Stimulated activated CD4-positive, alpha-beta T cell treated with anti-CD3 and anti-CD28 coated beads, Interleukin-2, amount 100 ng/mL, for 4 hours (primary cell): ENCODE data around the gene C10orf105.

Source experiments
- DNase-seq: peaks from one replicate; pipeline ENCODE4 v3.0.0-alpha.2; 2020; ENCODE audit warnings: low read depth

Gene C10orf105, protein sequence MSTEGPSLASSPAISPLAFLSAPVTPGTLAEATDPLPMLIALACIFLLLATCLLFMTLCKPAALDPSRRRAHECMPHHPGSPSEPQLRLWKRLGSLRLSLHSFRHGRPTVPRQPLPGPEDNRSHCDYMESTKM

DNA sequence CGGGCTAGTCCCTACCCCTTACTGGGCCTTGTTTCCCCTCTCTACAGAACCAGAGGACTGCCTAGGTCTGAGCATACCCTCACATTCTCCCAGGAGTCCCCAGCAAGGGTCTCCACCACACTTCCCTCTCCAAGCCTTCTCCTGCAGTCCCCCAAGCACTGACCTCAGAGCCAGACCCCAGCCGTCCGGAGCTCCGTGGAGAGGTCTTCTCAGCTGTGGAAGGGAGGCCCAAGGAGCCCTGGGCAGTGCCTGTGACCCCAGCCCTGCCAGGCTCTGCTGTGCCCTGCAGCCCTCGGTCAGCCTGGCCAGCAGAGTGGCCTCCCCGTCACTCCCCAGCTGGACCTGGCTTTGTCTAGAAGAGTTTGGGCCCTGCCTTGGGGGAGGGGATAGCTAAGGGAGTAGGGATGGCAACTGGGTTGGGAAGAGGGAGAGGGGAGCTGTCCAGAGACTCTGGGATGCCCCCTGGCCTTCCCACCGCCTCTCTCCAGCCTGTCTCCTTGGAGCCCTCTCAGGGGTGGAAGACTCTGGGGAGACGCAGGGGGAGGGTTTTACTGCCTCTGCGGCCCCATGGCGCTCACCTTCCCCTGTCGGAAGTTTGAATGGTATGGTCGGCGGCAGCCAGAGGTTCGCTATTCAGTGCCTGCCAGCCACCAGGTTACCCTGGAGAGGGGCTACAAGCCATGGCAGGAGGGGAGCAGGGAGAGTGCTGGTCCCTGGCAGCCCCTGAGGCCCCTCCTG, at the start of gene C10orf105:
Gene C10orf105 (minus strand): TSS at position 315 of the 738 bp plus-strand sequence. CDS start 3,441 bp downstream, outside the sequence.
- no peak for DNase-seq

GRCh38 chr10:71767420-71768035, 48.0 kb upstream of the C10orf105 start:
- DNase-seq = no peak

- DNase-seq = no peak
Measured at GRCh38 chr10:71766717-71767419, 47.3 kb upstream of the C10orf105 start.

GRCh38 chr10:71765906-71766716, 46.5 kb upstream of the C10orf105 start:
- DNase-seq = no peak

DNA sequence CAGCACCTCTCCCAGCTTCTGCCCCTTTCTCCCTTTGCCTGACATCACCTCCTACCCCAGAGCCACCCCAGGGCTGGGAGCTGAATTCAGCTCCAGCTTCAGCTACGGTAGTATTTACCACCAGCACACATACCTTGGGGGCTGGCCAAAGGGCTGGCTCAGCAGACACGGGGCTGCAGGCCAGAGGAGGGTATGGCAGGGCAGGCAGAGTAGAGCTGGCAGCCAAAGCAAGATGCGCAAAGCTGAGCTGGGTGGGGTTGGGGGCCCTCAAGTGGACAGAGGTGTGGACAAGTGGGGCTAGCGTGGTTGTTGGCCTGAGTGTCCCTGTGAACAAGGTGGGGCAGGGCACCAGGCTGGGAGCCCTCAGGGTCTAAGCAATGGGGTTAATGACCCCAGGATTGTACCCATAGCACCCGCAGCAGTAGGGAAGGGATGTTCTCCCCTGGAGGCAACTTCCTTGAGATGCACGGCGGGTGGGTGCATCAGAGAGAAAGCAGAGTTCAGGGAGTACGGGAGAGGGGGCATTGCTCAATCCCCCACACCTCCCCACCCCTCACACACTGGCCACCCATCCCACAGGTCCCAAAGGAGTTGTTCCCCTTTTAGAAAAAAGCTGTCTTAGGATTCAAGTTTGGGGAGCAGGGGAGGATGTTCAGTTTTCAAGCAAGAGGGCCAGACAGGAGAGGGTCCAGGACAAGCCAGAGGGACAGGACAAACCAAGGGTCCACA, 45.8 kb upstream of the C10orf105 start:
- DNase-seq = no peak

- no peak for DNase-seq
Measured at GRCh38 chr10:71763352-71764127, 44.0 kb upstream of the C10orf105 start.

GRCh38 chr10:71762324-71762723, 42.7 kb upstream of the C10orf105 start:
- DNase-seq = no peak

- no peak for DNase-seq
Measured at GRCh38 chr10:71761541-71762113, 42.0 kb upstream of the C10orf105 start.

DNA sequence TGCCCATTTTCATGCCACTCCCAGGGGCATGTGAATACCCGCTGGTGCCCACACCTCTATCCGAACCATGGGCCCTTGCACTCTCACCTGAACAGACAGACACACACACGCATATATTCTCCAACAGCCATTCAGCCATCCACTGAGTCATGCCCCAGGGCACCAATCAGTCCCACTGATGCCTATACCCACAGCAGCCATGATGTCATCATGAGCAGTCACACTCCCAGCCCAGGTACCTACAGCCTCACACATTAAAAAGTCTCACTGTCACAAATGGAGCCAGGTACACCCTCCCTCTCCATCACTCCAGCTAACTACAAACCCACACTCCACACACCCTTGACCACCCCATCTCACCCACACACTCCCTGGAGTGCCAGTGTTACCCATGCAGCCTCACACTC, 41.5 kb upstream of the C10orf105 start:
- peak; percentile 73 for DNase-seq

DNA sequence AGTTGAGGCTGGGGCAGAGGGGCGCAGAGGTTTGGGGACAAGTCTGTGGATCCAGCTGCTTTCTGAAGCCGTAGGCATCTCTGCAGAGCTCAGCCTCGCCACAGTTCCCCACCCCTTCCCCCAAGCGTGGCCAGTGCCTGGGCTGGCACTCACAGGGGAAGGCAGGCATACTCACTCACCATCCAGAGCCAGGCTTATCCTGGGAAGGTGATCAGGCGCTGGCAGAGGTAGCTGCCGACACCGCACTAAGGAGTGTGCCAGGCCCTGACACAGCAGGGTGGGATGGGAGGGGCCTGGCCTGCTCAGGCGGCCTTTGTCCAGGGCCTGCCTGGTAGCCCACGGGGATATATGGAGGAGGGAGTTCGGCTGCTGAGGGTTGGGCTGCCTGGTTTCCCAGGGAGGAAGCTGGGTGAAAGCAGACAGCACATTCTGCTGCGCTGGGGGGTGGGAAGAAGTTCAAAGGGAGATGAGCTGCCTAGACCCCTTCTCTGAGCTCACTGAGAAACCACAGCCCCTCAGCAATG, 37.9 kb upstream of the C10orf105 start:
- DNase-seq = no peak

DNA sequence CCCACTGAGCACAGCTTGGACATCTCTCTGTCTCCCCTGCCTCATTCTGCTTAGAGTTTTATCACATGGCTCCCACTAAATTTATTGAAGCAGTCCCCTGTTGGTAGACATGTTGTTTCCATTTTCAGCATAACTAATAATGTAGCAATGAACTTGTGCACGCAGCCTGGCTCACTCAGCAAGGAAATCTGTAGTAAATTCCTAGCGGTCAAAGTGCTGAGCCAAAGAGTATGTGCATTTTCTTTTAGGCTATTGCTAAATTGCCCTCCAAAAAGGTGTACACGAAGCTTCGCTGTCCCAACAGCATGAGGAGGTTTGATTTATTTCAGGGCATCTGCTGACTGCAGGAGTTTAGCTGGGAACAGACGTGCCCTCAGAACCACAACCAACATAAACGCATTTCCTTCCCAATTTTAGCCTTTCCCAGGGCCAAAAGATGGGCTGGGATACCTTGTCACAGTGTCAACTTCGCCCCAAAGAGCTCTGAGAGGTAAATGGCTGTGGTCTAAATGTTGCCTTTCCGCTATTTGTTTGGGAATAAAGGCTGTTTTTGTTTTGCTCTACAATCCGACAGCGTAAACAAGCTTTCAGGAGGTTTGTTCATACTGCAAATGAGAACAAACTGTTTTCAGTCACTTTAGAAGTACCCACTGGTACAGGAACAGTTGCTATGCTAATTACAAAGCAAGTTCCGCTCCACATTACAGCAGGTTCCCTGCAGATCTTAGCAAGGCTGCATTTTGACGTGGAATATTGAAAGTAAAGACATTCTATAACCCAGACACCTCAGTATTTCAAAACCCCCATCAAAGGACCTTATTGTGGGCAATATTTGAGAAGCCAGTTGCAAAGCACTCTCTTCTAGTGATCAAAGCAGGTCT, 37.0 kb upstream of the C10orf105 start:
- no peak for DNase-seq

- DNase-seq = no peak
Measured at GRCh38 chr10:71755179-71755879, 35.8 kb upstream of the C10orf105 start.

- no peak for DNase-seq
Measured at GRCh38 chr10:71754562-71754961, 35.0 kb upstream of the C10orf105 start.

GRCh38 chr10:71753960-71754505, 34.5 kb upstream of the C10orf105 start:
- no peak for DNase-seq

DNA sequence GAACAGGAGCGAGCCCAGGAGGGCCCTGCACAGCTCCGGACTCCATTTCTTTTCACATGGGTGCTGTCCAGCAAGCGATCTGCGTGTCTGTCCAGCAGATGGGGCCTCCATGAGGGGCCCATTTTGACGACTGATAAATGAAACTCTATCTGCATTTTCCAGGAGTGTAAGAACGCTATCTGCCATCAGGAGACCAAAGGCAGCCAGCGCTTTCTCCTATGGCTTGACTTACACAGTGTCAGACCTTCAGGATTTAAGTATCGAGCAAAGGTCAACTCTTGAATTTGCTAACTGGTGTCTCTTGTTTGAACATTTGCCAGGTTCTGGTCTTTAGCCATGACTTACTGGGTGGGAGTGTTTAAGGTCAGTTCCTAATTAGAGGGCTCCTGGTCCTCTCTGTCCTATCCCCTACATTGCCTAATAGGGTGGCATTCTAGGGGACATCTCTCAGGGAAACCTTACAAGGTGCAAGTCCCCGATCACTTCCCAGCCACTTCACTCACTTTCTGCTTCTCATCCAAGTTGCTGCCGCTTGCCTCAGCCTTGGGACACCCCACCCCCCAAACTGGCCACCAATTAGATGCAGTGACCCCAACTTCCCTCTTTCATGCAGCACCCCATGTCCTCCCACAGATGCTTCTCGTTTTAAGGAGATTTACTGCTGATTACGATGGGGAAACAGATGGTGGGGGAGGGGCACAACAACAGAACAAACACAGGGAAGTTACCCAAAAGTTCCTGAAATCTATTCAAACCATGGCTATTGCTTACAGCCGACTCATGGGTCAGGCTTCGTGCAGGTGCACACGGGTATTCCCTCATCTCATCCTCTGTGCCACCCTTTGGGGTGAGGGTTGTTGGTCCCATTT, 33.7 kb upstream of the C10orf105 start:
- DNase-seq = no peak

DNA sequence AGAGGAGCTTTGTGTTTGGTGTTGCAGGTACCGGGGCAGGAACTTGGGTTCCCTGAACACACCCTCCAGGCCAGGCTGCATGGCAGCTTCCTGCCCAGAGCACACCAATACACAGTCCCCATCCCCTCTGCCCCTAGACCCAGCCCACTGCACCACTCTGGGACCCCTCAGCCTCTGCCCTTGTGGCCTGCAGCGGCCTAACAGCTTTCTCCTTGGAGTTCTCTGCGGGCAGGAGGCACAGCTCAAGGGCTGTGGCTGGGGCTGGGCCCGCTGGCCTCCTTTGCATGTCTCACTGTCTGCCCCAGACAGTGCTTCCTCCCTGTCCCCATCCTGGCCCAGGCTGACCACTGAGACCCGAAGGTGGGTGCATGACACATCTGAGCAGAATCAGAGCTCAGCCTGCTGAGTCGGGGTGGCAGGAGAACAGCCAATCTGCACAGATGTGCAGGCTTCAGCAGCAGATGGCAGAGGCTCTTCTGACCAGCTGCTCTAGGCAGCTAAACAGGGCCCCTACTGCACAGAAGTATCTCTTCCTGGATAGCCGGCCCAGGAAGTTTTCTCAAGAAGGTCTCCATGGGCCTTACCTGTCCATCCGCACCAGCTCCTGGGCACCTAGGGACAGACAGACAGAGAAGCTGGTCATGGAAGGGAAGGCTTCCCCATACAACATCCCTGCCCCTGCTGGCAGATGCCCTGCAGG, 33.0 kb upstream of the C10orf105 start:
- no peak for DNase-seq
